ENCODE measurements around the gene BMPER.

Gene BMPER

DNA sequence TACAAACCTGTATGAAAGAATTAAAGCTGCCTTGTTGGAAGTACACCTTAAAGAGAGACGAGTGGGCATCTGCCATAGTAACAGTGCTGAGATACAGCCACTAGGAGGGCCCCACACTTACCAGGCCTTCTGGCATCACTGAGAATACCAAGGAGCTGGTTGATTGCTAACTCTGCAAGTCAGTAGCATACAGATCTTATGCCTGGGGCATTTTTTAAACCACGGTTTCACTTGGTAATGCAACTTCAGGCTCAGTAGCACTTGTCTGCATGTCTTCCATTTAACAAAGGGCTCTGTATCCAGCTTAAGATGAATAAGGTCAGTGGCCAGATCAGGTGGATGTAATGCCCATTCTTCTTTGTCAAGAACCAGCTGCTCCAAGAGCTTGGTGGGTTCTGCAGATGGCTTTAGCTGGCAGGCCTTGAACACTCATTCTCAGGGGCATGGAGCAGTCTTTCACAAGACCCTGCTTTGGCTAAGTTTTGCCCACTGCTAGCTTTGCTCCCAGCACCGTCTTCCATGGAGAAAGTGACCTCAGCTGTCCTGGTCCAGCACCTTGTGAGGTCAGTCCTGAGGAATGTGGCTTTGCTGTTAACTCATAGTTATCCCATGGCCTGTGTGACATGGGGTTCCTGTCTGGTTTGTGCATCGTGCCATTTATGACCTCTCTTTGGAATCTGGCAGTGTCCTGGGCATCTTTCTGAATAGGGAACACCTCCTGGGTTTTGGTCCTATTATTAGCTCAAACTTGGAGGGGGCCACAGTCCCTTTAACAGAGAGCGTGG, 68.1 kb downstream of the BMPER start:
- DNase-seq = no peak

- DNase-seq = no peak
Measured at GRCh38 chr7:33979300-33979806, 74.0 kb downstream of the BMPER start.

DNA sequence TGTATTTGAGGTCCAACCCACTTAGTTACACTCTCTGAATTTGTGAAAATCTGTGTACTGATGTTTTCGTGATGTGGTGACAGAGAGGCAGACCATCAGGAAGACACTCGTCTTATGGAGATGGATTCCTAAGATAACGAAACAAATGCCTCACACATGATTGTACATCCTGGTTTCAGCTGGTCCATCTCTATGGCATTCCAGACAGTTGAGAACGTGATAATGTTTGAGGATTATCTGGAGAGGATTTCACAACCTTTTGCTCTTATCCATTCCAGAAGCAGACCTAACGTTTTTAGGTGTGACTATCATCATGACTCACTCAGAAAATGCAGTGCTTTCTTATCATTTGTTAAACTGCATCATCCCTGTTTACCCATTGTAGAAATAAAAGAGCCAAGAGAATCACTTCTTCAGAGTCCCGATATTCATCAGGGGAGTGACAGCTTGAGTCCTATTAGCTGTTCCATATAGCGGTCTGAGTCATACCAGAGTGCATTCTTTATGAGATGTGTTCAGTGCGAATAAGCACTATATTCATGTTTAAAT, 74.5 kb downstream of the BMPER start:
- no peak for DNase-seq

DNA sequence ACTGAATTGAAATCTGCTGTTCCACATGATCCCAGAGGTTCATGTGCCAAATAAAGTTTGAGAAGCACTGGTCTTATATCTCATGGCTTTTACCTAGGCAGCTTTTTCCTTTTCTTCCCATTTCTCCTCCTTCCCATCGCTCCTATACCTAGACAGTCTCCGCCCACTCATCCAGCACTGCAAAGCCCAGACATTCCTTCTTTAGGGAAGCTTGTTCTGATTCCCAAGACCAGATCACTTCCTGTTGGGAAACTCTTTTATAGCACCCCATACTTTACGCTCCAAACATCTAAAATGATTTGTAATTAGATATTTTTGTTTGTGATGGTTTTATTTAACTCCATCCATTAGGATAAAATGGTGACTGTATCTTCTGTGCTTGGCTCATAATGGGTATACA, 75.9 kb downstream of the BMPER start:
- DNase-seq = no peak

- no peak for DNase-seq
Measured at GRCh38 chr7:33981671-33982424, 76.5 kb downstream of the BMPER start.

GRCh38 chr7:33982425-33982786, 77.1 kb downstream of the BMPER start:
- DNase-seq = no peak

DNA sequence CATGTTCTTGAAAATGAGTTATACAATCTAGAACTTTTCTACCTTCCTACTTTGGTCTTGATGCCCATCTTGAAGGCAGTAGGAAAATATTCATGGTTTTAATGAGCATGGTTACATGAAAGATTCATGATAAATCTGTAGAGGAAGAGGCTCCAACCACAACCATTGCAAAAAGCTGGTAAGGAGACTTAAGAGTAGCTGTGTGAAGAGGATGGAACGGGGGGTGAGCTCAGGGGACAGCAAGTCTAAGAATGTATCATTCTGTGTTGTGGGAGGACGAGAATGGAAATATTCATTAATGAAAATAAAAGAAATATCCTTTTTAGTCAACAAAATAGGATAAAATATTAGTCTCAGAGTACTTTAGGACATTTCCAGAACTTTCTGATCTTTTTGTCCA, 81.1 kb downstream of the BMPER start:
- no peak for DNase-seq

GRCh38 chr7:33986951-33987947, 81.9 kb downstream of the BMPER start:
- no peak for DNase-seq

GRCh38 chr7:33996899-33997298, 91.6 kb downstream of the BMPER start:
- DNase-seq = no peak

DNA sequence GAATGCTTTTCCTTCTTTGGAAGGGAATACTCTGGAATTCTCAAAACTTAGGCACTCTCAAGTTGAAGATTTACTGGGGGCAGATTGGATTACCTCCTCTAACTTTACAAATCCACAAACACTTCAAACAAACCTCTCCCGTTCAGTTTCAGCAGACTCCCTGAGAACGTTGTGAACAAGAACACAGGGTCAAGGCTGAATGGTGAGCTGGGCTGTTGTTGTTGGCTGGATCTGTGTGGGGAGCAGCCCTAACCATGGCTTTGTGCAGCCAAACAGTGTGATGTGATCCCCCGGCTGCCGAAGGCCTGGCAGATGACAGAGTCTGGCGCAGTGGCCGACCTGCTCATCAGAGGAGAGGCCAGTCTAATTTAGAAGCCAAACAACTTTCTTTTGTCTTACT, 93.1 kb downstream of the BMPER start:
- no peak for DNase-seq

DNA sequence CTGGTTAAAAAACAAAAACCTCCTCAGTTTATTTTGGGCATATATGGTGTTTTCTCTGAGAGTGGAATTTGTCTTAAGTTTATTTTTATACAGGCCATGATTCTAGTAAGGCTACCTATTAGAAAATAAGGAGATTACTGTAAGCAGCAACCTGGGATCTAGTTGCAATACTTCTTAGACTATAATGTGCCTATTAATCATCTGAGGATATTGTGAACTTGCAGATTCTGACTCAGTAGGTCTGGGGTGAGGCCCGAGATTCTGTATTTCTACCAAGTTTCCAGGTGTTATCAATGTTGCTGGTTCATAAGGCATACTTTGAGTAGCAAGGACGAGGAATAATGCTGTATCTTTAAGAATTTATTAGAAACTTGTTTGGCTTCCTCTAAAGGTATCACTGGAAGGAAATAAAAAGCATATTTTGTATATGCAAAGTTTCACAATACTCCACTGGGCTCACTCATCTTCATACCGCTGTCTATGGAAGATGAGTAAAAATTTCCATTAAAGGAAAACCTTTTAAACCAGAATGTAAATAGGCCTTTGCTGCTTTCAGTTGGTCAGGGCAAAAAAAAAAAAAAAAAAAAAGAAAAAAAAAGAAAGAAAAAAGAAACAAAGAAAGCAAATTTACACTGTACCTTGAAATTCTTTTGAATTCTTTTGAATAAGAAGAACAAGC, 105.8 kb downstream of the BMPER start:
- DNase-seq = peak; percentile 12

GRCh38 chr7:34011696-34012095, 106.4 kb downstream of the BMPER start:
- no peak for DNase-seq

- no peak for DNase-seq
Measured at GRCh38 chr7:34013421-34013820, 108.1 kb downstream of the BMPER start.

DNA sequence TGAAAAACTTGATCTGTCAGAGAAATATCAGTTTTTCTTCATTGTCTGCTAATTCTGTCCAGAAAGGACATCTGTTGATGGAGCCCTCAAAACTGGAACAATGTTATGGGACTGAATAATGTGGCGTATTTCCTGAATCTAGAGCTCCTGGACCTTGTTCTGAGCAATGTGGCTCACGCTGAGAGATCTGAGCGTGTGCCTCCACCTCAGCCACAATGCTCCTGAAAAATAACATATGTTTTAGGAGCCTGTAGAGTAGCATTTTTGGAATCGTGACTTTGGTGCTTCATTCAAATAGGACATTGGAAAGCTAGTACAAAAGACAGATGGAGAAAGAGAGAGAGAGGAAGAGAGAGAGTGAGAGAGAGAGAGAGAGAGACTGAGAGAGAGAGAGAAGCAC, 110.3 kb downstream of the BMPER start:
- DNase-seq = no peak

- DNase-seq = no peak
Measured at GRCh38 chr7:34016876-34017275, 111.5 kb downstream of the BMPER start.

DNA sequence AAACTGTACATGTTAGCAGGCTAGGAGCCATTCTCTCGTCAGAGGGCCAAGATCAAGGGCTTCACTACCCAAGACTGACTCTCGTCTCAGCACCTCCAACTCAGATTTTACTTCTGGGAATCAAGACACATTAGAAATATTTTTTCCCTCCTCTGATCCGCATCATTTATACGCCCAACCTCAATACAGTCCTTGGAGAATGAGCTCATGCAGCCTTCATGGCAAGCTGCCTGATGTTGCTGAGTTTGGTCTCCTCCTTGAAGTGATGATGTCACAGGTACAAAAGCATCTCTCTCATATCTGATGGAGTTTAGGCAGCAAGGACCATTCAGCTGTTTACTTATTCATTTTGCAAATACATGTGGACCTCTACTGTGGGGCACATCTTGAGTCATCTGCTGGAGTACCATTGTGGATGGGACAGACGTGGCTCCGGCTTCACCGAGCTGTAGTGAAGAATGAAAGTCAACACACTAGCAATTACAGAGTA, 114.0 kb downstream of the BMPER start:
- DNase-seq = no peak

- DNase-seq = no peak
Measured at GRCh38 chr7:34022626-34023025, 117.3 kb downstream of the BMPER start.

GRCh38 chr7:34025600-34025999, 120.3 kb downstream of the BMPER start:
- DNase-seq = no peak

DNA sequence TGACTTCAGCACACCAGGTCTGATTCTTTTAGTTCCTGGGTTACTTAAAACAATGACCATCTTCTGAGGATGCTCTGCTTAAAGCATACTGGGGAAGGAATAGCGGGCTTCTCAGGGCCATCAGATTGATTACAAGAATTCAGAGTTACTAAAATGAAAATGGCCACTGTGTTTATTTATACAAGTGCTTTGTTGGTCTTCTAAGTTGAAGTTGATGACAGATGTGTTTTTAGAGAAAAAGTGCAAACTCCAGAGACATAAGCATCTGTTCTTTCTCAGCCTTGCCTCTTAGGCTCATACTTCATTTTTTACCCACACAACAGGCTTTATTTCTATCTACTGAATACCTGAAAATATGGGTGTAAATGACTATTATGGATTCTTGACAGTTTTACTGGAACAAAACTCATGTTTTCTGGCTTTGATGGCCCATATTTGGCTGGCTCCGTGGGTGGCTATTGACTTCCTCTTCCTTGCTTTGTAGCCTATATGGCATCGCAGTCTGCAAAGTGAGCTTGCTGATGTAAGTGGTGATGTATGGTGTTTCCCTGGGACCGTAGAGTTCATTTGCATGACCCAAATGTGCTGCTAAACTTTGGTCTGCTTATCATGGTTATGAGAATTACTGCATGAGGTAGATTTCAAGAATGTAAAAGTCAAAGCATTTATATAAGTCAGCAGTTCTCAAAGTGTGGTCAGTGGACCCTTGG, 121.3 kb downstream of the BMPER start:
- DNase-seq = no peak

- no peak for DNase-seq
Measured at GRCh38 chr7:34031156-34031555, 125.8 kb downstream of the BMPER start.

DNA sequence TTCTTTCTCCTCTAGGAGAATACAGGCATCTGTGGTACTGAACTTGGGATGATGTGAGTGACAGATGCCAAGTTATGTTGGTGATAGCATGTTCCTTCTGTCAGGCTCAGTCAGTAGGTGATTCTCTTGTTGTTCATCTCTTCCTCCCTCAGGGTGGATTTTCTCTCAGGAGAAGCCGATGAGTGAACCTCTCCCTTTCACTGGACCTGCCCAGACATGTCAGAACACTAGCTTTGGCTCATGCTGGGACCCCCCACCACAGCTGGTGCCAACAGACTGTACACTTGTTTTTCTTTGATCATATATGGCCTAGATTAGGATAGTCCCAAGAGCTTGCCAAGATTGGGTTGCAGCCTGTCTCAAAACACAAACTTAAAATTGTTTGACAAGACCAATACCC, 129.4 kb downstream of the BMPER start:
- no peak for DNase-seq

Measured in NCI-H526 treated with DMSO at 0.1 percent for 48 hours (cell line).